GM12801 (cell line): ENCODE results near the gene DMBX1.

Source experiments
- CTCF ChIP-seq: IDR thresholded peaks from one replicate; pipeline ENCODE4 v1.5.1; 2011; ENCODE audit warnings: control low read depth; ENCODE audit not compliant: insufficient read length; ENCODE audit errors: extremely low read depth

DMBX1 gene

GRCh38 chr1:46517932-46518498 is 28.4 kb downstream of the DMBX1 start:
- TF ChIP-seq CTCF = no peak

- no peak for TF ChIP-seq CTCF
Measured at GRCh38 chr1:46519209-46519608, 29.6 kb downstream of the DMBX1 start.

- no peak for TF ChIP-seq CTCF
Measured at GRCh38 chr1:46520063-46520911, 30.7 kb downstream of the DMBX1 start.

GRCh38 chr1:46521414-46521813 is 31.8 kb downstream of the DMBX1 start:
- no peak for TF ChIP-seq CTCF

GRCh38 chr1:46522184-46522968 is 32.7 kb downstream of the DMBX1 start:
- no peak for TF ChIP-seq CTCF

GRCh38 chr1:46522969-46523320 is 33.3 kb downstream of the DMBX1 start:
- TF ChIP-seq CTCF = no peak

- TF ChIP-seq CTCF = no peak
Measured at GRCh38 chr1:46523496-46524353, 34.1 kb downstream of the DMBX1 start.
